Fibroblast of the aortic adventitia (primary cell): ENCODE results near the gene OR10A4. TPM values are rescaled to one million over a fixed set of nuclear protein-coding genes. Genes with fewer than 3 reads are reported as not detected.
A peak's percentile ranks its signal among the peaks of the same experiment; 100 is the strongest.

Experiments
- DNase-seq: peaks from one replicate; pipeline ENCODE4 v3.0.0-alpha.2; 2010; ENCODE audit warnings: low read depth
- H3K4me3 ChIP-seq: 2 replicates; pipeline ENCODE4 v1.5.1; 2011; ENCODE audit warnings: low read depth, mild to moderate bottlenecking, control low read depth, low read length, moderate library complexity
- CTCF ChIP-seq: IDR thresholded peaks from 2 replicates; pipeline ENCODE4 v1.5.1; 2011; ENCODE audit warnings: mild to moderate bottlenecking, low read length, control low read depth, inconsistent platforms; ENCODE audit not compliant: insufficient read depth
- total RNA-seq: library from RNA; depleted of rRNA; stranded (reverse); fragments of >200 nt; gene quantifications from 2 replicates; pipeline ENCODE4 v1.2.3, GENCODE V29; 2012; ENCODE audit warnings: low replicate concordance

OR10A4 gene
- total RNA-seq, 1 donor: not detected

GRCh38 chr11:6927030-6927617 is 50.7 kb downstream of the OR10A4 start:
- DNase-seq: peak; percentile 32

More at GRCh38 chr11:6927030-6927617, 50.7 kb downstream of the OR10A4 start:
- peak overlapping the region; percentile 87 for H3K4me3 ChIP-seq
- TF ChIP-seq CTCF: no peak

Other genes with a start within 250 kb of the OR10A4 start
- gene DCHS1, start 220.8 kb upstream of the OR10A4 start, total RNA-seq: 5.2 and 19.0 TPM in 2 replicates
- 26.6 and 49.1 TPM in 2 replicates for gene MRPL17, start 193.3 kb upstream of the OR10A4 start, total RNA-seq
- gene OR2AG2, start 104.6 kb upstream of the OR10A4 start, total RNA-seq: 0.09 and 0.33 TPM in 2 replicates
- gene OR2AG1, start 93.6 kb upstream of the OR10A4 start, total RNA-seq: not detected in 2 replicates
- gene OR6A2, start 76.9 kb upstream of the OR10A4 start, total RNA-seq: 0.27 and 0.33 TPM in 2 replicates
- not detected in 2 replicates for gene OR10A5, start 30.9 kb upstream of the OR10A4 start, total RNA-seq
- not detected in 2 replicates for gene OR10A2, start 13.6 kb upstream of the OR10A4 start, total RNA-seq
- gene OR2D2, start 15.9 kb downstream of the OR10A4 start, total RNA-seq: 0.09 TPM in 1 of 2 replicates, not detected in the other
- gene OR2D3, start 44.4 kb downstream of the OR10A4 start, total RNA-seq: not detected in 2 replicates
- 1.2 and 3.5 TPM in 2 replicates for gene ZNF215, start 49.8 kb downstream of the OR10A4 start, total RNA-seq
- gene ZNF214, start 143.7 kb downstream of the OR10A4 start, total RNA-seq: 2.9 and 5.2 TPM in 2 replicates
- 0.18 TPM in 1 of 2 replicates, not detected in the other for gene NLRP14, start 143.9 kb downstream of the OR10A4 start, total RNA-seq
- gene RBMXL2, start 212.4 kb downstream of the OR10A4 start, total RNA-seq: not detected in 2 replicates